HG02571 (cell line): ENCODE results near the gene RAC2.

ENCODE experiments used
- ATAC-seq: cut with Tn5 transposase; IDR thresholded peaks from one replicate; pipeline ENCODE4 v1.9.1; 2021; ENCODE audit warnings: mild to moderate bottlenecking, moderate library complexity; ENCODE audit not compliant: unreplicated experiment

Gene RAC2

GRCh38 chr22:37179622-37180420, 64.2 kb downstream of the RAC2 start:
- no peak for ATAC-seq

- no peak for ATAC-seq
Observed at GRCh38 chr22:37179126-37179470, 65.0 kb downstream of the RAC2 start.

- no peak for ATAC-seq
Observed at GRCh38 chr22:37178350-37179125, 65.5 kb downstream of the RAC2 start.

DNA sequence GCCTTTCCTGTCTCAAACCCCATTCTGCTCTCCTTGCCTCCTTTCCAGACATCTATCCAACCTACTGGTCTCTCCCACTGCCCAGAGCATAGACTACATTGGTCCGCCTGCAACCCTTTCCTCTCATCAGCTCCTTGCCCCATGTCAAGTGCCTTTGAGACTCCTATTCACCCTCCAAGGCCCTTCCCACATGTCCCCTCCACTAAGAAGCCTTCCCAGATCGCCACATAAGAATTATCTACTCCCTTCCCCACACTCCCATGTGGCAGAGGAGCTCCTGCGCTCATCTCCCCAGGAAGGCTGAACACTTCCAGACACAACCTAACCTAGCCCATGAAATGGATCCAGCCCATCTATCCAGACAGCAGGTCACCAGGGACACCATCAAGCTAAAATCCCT, 66.3 kb downstream of the RAC2 start:
- ATAC-seq, result no peak

DNA sequence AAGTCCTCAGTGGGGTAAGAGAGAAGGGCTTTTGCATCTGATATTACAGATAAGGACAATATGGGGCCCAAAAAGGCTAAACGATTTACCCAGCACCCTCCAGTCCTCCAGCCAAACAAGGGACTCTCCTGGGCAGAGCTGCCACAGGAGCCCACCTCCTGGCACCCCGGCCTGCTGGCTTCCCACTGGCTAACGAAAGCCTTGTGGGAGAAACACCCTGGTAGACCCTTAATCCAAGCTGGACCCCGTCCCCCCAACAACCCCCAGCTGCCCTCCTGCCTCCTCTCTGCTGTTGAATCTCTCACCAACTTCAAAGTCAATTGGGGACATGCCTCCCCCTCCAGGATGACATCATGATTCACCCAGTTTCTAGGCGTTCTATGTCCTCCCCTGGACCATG, 66.8 kb downstream of the RAC2 start:
- no peak for ATAC-seq

GRCh38 chr22:37176464-37177061, 67.5 kb downstream of the RAC2 start:
- no peak for ATAC-seq

DNA sequence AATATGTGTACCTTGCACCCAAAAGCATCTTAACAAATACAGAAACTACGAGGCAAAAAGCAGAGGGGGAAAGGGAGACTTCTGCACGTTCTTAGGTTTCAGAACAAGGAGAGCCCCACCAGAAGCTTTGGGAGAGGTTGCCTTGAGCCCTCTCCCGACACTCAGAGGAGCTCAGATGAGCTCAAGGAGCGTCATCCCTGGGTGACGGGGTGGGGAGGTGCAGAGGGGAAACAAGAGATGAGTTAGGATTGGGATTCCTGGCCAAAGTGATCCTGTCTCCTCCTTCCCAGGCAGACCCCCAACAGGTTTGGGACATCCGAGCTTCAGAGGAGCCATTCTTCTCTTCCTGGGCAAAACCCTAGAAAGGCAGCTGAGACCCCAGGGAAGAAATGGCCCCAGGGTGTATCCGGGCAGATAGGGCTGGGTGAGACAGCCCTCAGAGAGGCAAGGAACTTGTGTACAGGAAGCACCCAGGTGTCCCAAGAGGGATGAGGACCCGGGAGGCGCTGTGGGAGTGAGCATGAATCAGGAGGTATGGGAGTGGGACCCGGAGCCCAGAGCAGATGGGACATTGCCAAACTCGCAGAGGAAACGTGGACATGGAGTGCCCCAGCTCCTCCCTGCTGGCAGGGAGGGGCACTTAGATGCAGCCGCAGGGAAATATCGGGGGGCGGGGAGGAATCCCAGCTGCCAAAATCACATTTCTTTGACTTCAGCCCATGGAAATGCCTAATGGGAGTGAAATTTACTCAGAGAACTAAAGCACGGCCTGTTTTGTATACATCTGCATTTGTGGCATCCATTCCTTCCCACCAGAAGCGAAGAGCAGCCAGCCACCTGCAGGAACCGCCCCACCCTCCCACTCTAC, 68.4 kb downstream of the RAC2 start:
- no peak for ATAC-seq
